SK-N-SH treated with all-trans-retinoic acid at 6 μM for 48 hours (cell line): ENCODE data around the gene TMEM270.
A peak's percentile ranks its signal among the peaks of the same experiment; 100 is the strongest.
"Not testable (repeated sequence)": the region's sequence is repeated elsewhere in the genome, so short reads cannot be mapped to it uniquely, and the experiment has no call there.

Experiments
- ATAC-seq: fragments of 200-7000 bp; cut with Tn5 transposase; 3 replicates; pipeline ENCODE4 v1.9.1; 2020; ENCODE audit warnings: mild to moderate bottlenecking, moderate library complexity
- BACH2 ChIP-seq: fragments of 250-450 bp; sonication (Bioruptor Pico); IDR thresholded peaks from 2 replicates; pipeline ENCODE4 v1.9.0; 2021; ENCODE audit warnings: mild to moderate bottlenecking, borderline replicate concordance
- CSDC2 ChIP-seq: fragments of 250-450 bp; sonication (Bioruptor Pico); IDR thresholded peaks from 2 replicates; pipeline ENCODE4 v1.5.0; 2020; ENCODE audit warnings: mild to moderate bottlenecking, moderate library complexity
- ISL1 ChIP-seq: fragments of 250-450 bp; sonication (Bioruptor Pico); IDR thresholded peaks from 2 replicates; pipeline ENCODE4 v2.1.2; 2022; ENCODE audit warnings: mild to moderate bottlenecking, moderate library complexity
- OSR1 ChIP-seq: fragments of 250-450 bp; sonication (Bioruptor Pico); IDR thresholded peaks from 2 replicates; pipeline ENCODE4 v1.8.0; 2022; ENCODE audit warnings: moderate library complexity, mild to moderate bottlenecking, inconsistent platforms
- PPARA ChIP-seq: fragments of 250-450 bp; sonication (Bioruptor Pico); IDR thresholded peaks from 2 replicates; pipeline ENCODE4 v1.5.0; 2020; ENCODE audit warnings: mild to moderate bottlenecking, borderline replicate concordance
- RARB ChIP-seq: fragments of 250-450 bp; sonication (Bioruptor Pico); IDR thresholded peaks from 2 replicates; pipeline ENCODE4 v1.8.0; 2021; ENCODE audit warnings: mild to moderate bottlenecking, moderate library complexity
- SNAI2 ChIP-seq: fragments of 250-450 bp; sonication (Bioruptor Pico); IDR thresholded peaks from 2 replicates; pipeline ENCODE4 v1.5.0; 2020; ENCODE audit warnings: mild to moderate bottlenecking, moderate library complexity
- TCF4 ChIP-seq: fragments of 250-450 bp; sonication (Bioruptor Pico); IDR thresholded peaks from 2 replicates; pipeline ENCODE4 v1.8.0; 2021; ENCODE audit warnings: mild to moderate bottlenecking, moderate library complexity, borderline replicate concordance
- TOX ChIP-seq: fragments of 250-450 bp; sonication (Bioruptor Pico); IDR thresholded peaks from 2 replicates; pipeline ENCODE4 v1.8.0; 2021; ENCODE audit warnings: mild to moderate bottlenecking, moderate library complexity, borderline replicate concordance
- ZC3H10 ChIP-seq: fragments of 250-450 bp; sonication (Bioruptor Pico); IDR thresholded peaks from 2 replicates; pipeline ENCODE4 v1.5.1; 2021; ENCODE audit warnings: mild to moderate bottlenecking, moderate library complexity
- ZFP3 ChIP-seq: fragments of 250-450 bp; sonication (Bioruptor Pico); IDR thresholded peaks from 2 replicates; pipeline ENCODE4 v1.5.0; 2020; ENCODE audit warnings: mild to moderate bottlenecking, moderate library complexity
- ZFP30 ChIP-seq: fragments of 450-650 bp; formaldehyde crosslinking; IDR thresholded peaks from 2 replicates; pipeline ENCODE4 v1.5.0; 2022; ENCODE audit warnings: mild to moderate bottlenecking, moderate library complexity
- ZNF565 ChIP-seq: fragments of 450-650 bp; formaldehyde crosslinking; conservative IDR thresholded peaks from 2 replicates; pipeline ENCODE4 v1.5.0; 2020; ENCODE audit warnings: low read depth, mild to moderate bottlenecking, moderate library complexity
- ZNF70 ChIP-seq: fragments of 450-650 bp; formaldehyde crosslinking; IDR thresholded peaks from 2 replicates; pipeline ENCODE4 v1.5.0; 2020; ENCODE audit warnings: mild to moderate bottlenecking, moderate library complexity
- TF ChIP-seq, protein P1 (sequence below): fragments of 250-450 bp; sonication (Bioruptor Pico); IDR thresholded peaks from 2 replicates; pipeline ENCODE4 v1.5.0; 2020; ENCODE audit warnings: mild to moderate bottlenecking, moderate library complexity
- TF ChIP-seq, protein P2 (sequence below): fragments of 250-450 bp; sonication (Bioruptor Pico); IDR thresholded peaks from 2 replicates; pipeline ENCODE4 v1.5.1; 2020; ENCODE audit warnings: low read depth, mild to moderate bottlenecking, moderate library complexity
- TF ChIP-seq, protein P3 (sequence below): fragments of 250-450 bp; sonication (Bioruptor Pico); IDR thresholded peaks from 2 replicates; pipeline ENCODE4 v1.8.0; 2021; ENCODE audit warnings: low read depth, mild to moderate bottlenecking, moderate library complexity, borderline replicate concordance
- TF ChIP-seq, protein P4 (sequence below): fragments of 250-450 bp; sonication (Bioruptor Pico); IDR thresholded peaks from 2 replicates; pipeline ENCODE4 v1.8.0; 2020; ENCODE audit warnings: mild to moderate bottlenecking, moderate library complexity, borderline replicate concordance

Gene TMEM270

DNA sequence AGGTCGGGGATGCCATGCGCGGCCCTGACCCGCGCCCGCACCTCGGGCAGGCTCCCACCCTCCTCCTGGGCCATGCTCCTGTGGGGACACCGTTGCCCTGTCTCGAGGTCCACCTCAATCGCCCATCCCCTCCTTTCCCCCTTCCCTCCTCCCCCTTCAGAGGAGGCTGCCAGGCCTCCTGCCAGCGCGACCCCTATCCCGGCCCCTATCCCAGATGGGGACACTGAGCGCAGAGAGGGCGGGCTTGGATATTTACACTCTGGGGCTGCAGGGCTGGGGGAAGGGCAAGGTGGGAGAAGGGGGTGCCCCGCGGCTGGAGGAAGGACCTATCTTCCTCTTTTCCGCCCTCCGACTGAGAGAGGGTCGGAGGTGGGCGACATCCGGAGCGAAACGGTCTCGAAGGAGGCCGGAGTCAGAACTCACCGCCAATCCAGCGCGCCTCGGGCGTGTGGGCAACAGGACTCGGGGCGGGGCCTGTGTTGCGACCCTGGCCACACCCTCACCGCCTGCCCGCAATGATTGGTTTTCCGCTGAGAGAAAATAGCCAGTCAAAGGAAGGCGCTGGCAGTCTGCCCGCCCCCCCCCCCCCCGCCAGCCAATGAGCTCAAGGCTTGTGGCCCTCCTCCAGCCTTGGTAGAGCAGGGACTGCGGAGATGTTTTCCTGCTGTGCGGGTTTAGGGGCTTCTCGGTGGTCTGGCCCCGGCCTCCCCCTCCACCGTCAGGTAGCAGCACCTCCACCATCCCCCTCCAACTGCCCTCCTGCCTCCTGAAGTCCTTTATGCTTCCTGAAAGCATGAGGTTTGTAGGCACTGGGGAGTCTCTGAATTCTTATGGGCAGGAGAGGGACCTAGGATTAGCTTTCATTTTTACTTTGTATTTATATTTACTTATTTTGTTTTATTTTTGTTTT is 18.6 kb upstream of the TMEM270 start, which contains the start of gene METTL27:
TSS of gene METTL27 (minus strand) at position 450 of the 910 bp plus-strand sequence. CDS start at position 74, 376 bp downstream.
- TF ChIP-seq TCF4 = no peak
- TF ChIP-seq, protein P1, sequence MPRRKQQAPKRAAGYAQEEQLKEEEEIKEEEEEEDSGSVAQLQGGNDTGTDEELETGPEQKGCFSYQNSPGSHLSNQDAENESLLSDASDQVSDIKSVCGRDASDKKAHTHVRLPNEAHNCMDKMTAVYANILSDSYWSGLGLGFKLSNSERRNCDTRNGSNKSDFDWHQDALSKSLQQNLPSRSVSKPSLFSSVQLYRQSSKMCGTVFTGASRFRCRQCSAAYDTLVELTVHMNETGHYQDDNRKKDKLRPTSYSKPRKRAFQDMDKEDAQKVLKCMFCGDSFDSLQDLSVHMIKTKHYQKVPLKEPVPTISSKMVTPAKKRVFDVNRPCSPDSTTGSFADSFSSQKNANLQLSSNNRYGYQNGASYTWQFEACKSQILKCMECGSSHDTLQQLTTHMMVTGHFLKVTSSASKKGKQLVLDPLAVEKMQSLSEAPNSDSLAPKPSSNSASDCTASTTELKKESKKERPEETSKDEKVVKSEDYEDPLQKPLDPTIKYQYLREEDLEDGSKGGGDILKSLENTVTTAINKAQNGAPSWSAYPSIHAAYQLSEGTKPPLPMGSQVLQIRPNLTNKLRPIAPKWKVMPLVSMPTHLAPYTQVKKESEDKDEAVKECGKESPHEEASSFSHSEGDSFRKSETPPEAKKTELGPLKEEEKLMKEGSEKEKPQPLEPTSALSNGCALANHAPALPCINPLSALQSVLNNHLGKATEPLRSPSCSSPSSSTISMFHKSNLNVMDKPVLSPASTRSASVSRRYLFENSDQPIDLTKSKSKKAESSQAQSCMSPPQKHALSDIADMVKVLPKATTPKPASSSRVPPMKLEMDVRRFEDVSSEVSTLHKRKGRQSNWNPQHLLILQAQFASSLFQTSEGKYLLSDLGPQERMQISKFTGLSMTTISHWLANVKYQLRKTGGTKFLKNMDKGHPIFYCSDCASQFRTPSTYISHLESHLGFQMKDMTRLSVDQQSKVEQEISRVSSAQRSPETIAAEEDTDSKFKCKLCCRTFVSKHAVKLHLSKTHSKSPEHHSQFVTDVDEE (CRISPR knock-in tag) = no peak; the same call in 1 of the 2 replicates
- TF ChIP-seq, protein P2, sequence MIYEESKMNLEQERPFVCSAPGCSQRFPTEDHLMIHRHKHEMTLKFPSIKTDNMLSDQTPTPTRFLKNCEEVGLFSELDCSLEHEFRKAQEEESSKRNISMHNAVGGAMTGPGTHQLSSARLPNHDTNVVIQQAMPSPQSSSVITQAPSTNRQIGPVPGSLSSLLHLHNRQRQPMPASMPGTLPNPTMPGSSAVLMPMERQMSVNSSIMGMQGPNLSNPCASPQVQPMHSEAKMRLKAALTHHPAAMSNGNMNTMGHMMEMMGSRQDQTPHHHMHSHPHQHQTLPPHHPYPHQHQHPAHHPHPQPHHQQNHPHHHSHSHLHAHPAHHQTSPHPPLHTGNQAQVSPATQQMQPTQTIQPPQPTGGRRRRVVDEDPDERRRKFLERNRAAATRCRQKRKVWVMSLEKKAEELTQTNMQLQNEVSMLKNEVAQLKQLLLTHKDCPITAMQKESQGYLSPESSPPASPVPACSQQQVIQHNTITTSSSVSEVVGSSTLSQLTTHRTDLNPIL (CRISPR knock-in tag) = no peak
- TF ChIP-seq ZFP3 (CRISPR knock-in tag) = no peak
- peak; percentile 98 for ATAC-seq

DNA sequence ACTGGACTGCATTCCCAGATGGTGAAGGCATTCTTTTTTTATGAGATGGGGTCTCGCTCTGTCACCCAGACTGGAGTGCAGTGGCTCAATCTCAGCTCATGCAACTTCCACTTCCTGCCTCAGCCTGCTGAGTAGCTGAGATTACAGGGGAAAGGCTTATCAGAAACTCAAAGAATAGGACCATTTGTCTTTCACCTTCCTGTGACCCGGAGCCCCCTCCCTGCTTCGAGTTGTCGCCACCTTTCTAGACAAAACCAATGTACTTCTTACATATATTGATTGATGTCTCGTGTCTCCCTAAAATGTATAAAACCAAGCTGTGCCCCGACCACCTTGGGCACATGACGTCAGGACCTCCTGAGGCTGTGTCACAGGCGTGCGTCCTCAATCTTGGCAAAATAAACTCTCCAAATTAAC is 16.8 kb upstream of the TMEM270 start:
- no peak for TF ChIP-seq ISL1 (CRISPR knock-in tag)
- no peak for TF ChIP-seq ZC3H10 (CRISPR knock-in tag)
- ATAC-seq = no peak

DNA sequence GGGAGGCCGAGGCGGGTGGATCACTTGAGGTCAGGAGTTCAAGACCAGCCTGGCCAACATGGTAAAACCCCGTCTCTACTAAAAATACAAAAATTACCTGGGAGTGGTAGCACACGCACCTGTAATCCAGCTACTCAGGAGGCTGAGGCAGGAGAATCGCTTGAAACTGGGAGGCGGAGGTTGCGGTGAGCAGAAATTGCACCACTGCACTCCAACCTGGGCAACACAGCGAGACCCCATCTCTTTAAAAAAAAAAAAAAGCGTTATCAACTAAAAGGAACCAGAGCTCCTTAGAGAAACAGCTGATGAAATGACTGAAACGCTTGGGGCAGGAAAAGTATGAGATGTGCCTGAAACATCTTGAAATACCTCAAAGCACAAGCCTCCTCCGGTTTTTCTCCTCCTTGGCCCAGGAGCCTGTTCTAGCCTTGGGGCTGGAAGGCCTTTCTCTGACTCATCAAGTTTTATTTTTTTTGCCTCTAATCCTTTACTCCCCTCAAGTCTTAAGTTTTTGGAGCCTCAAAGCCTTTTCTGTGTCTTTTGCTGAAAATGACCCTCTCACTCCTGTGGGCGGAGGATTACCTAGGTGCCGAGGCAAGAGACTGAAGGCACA is 16.0 kb upstream of the TMEM270 start:
- no peak for ATAC-seq
- TF ChIP-seq SNAI2 (CRISPR knock-in tag) (no peak), RARB (CRISPR knock-in tag) (no peak), ZNF70 (no peak), CSDC2 (CRISPR knock-in tag) (no peak), ZC3H10 (CRISPR knock-in tag) (no peak), ZNF565 (CRISPR knock-in tag) (no peak), BACH2 (no peak), TOX (no peak), ZFP3 (CRISPR knock-in tag) (no peak), OSR1 (CRISPR knock-in tag) (no peak), ZFP30 (no peak), PPARA (CRISPR knock-in tag) (no peak)
- TF ChIP-seq, protein P3, sequence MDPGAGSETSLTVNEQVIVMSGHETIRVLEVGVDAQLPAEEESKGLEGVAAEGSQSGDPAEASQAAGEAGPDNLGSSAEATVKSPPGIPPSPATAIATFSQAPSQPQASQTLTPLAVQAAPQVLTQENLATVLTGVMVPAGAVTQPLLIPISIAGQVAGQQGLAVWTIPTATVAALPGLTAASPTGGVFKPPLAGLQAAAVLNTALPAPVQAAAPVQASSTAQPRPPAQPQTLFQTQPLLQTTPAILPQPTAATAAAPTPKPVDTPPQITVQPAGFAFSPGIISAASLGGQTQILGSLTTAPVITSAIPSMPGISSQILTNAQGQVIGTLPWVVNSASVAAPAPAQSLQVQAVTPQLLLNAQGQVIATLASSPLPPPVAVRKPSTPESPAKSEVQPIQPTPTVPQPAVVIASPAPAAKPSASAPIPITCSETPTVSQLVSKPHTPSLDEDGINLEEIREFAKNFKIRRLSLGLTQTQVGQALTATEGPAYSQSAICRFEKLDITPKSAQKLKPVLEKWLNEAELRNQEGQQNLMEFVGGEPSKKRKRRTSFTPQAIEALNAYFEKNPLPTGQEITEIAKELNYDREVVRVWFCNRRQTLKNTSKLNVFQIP (CRISPR knock-in tag) = no peak
- TF ChIP-seq, protein P1 (CRISPR knock-in tag) = no peak
- TF ChIP-seq, protein P4, sequence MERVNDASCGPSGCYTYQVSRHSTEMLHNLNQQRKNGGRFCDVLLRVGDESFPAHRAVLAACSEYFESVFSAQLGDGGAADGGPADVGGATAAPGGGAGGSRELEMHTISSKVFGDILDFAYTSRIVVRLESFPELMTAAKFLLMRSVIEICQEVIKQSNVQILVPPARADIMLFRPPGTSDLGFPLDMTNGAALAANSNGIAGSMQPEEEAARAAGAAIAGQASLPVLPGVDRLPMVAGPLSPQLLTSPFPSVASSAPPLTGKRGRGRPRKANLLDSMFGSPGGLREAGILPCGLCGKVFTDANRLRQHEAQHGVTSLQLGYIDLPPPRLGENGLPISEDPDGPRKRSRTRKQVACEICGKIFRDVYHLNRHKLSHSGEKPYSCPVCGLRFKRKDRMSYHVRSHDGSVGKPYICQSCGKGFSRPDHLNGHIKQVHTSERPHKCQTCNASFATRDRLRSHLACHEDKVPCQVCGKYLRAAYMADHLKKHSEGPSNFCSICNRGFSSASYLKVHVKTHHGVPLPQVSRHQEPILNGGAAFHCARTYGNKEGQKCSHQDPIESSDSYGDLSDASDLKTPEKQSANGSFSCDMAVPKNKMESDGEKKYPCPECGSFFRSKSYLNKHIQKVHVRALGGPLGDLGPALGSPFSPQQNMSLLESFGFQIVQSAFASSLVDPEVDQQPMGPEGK (CRISPR knock-in tag) = no peak
- TF ChIP-seq, protein P2 (CRISPR knock-in tag) = no peak

DNA sequence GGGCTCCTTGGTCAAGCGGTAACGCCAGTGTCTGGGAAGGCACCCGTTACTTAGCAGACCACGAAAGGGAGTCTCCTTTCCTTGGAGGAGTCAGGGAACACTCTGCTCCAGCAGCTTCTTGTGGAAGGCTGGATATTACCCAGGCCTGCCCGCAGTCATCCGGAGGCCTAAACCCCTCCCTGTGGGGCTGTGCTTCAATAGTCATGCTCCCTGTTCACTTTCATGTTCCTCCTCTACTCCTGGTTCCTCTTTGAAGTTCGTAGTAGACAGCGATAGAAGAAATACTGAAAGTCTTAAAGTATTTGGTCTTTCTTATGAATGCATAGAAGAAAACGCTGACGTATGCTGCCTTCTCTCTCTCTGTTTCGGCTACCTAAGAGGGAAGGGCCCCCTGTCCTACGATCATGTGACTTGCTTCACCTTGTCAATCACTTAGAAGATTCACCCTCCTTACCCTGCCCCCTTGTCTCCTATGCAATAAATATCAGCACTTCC is 15.2 kb upstream of the TMEM270 start:
- not testable (repeated sequence) for ATAC-seq
